ENCODE measurements around the gene ASPSCR1.

ASPSCR1 gene

GRCh38 chr17:82007495-82008257 lies 30.2 kb downstream of the ASPSCR1 start:
- FAIRE-seq: no peak
- no peak for DNase-seq (ENCODE audit: insufficient read length, low spot score)
- TF ChIP-seq CTCF (IDR thresholded peaks at IDR 0.05; ENCODE audit: insufficient read depth, missing control alignments): no peak

DNA sequence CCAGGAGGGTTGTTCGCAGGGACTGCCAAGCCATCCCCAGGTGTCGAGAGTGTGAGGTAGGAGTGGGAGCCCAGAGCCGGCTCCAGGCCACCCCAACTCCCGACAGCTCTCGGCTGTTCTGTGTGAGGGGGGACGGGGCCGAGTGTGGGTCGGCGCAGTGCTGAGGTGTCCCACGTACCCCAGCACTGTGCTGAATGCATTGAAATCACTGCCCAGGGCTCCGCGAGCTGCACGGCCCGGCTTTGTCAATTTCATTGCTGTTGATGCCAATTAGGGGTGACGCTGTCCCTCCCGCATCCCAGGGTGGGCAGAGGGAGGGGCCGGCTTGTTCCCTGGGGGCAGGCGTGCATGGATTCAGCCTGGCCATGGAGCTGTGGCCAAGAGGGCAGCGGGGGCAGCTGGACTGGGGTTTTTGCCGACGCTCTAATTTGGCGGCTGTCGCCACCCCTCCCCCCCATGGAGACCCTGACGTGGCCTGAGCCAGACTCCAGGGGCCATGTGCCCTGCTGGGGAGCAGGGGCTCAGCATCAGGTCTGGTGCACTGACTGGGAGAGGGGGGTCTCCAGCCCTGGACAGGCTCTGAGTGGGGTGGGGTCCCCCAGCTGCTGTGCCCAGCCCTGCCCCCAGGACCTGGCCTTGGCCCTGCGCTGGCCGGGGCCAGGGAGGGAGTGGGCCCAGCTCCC lies 31.0 kb downstream of the ASPSCR1 start:
- FAIRE-seq (no peak), DNase-seq (ENCODE audit: insufficient read length, low spot score) (no peak)
- TF ChIP-seq CTCF (IDR thresholded peaks at IDR 0.05; ENCODE audit: insufficient read depth, missing control alignments): no peak

DNA sequence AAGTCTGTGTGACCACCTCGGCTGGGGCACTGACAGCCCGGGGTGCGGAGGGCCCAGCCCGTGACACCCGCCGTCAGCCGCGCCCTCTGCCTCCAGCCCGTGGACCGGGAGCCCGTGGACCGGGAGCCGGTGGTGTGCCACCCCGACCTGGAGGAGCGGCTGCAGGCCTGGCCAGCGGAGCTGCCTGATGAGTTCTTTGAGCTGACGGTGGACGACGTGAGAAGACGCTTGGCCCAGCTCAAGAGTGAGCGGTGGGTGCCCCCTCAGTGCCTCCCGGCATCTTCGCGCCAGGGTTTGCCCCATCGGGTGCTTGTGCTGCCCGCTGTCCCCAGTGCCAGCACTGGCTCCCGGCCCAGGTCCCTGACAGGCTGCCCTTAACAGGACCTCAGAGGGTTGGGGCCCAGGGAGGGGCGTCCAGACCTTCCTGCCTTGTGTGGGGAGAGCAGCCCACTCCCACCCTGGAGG lies 31.5 kb downstream of the ASPSCR1 start:
- DNase-seq (ENCODE audit: insufficient read length, low spot score) (no peak), FAIRE-seq (no peak)
- TF ChIP-seq CTCF (IDR thresholded peaks at IDR 0.05; ENCODE audit: insufficient read depth, missing control alignments): no peak

DNA sequence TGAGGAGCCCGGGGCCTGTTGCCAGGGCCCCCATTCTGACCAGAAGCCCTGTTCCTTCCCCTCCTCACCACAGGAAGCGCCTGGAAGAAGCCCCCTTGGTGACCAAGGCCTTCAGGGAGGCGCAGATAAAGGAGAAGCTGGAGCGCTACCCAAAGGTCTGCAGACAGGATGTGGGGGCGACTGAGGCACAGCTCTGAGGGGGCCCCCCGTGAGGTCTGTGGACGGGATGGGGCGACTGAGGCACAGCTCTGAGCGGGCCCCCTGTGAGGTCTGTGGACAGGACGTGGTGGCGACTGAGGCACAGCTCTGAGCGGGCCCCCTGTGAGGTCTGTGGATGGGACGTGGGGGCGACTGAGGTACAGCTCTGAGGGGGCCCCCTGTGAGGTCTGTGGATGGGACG lies 32.0 kb downstream of the ASPSCR1 start:
- no peak for DNase-seq (ENCODE audit: insufficient read length, low spot score)
- no peak for FAIRE-seq
- no peak for TF ChIP-seq CTCF (IDR thresholded peaks at IDR 0.05; ENCODE audit: insufficient read depth, missing control alignments)

DNA sequence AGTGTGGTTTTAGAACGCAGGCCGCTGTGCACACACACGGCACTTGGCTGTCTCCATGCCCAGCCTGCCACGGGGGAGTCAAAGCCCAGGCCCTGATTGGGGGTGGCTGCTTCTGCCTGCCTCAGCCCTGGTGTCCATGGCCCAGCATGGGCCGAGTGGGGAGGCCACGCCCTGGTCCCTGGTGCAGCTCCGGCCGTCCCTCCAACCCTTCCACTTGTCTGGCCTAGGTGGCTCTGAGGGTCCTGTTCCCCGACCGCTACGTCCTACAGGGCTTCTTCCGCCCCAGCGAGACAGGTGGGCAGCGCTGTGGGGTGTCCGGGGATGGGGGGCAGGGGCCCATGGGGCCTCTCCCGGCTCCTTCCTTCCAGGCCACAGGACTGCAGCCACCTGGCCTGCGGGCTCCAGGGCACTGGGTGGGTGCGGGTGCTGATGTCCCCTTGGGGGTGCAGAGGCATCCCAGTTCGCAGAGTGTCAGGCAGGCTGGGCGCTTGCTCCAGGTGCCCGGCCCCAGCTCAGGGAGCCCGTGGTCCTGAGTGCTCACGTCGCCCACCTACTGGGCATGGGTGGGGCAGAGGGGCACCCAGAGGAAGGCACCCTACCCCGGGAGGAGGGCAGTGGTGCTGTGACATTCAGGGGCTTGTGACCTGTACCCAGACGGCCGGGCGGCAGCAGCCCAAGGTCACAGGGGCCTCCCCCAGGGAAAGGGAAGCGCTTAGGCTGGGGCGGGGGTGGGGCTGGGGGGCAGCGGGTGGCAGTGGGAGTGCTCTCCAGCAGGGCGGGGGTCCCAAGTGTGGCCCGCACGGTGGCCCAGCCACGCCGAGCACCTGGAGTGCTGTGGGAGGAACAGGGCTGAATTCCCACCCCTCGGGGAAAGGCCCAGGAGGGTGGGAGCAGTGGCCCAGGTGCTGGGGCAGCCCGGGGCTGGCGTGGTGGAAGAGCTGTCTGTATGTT lies 33.4 kb downstream of the ASPSCR1 start:
- TF ChIP-seq CTCF (IDR thresholded peaks at IDR 0.05; ENCODE audit: insufficient read depth, missing control alignments): no peak
- no peak for FAIRE-seq
- DNase-seq (ENCODE audit: insufficient read length, low spot score): no peak

DNA sequence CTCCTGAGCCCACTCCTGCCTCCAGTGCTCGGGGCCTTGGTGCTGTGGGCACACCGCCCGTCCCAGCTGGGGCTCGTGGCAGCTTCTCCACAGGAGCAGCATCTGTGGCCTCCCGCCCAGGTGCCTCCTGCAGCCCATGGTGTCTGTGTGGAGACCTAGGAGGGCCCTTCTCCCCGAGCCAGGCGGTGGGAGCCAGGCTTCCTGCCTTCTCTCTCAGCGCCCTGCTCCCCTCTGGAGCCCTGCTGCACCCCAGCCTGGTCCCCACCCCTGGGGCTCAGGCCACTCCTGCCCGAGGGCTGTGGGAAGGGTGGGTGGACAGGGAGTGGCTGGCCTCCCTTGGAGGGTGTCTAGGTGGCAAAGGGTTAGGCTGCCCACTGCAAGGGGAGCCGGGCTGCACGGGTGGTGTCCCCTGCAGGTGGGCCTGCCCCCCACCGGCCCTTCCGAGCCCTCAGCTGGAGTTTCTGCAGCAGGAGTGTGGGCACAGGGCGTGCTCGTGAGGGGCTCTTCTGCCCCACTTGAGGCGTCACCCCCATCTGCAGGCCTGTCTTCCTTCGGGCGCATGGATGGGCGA lies 34.3 kb downstream of the ASPSCR1 start:
- DNase-seq (ENCODE audit: insufficient read length, low spot score) (no peak), FAIRE-seq (no peak)
- TF ChIP-seq CTCF (IDR thresholded peaks at IDR 0.05; ENCODE audit: insufficient read depth, missing control alignments): no peak
